Measurements from ENCODE around the gene LRRC28. TPM values are rescaled to one million over a fixed set of nuclear protein-coding genes. Genes with fewer than 3 reads are reported as not detected.
A peak's percentile ranks its signal among the peaks of the same experiment; 100 is the strongest.

Gene LRRC28
- total and polyA plus RNA-seq, 7 experiments from 2014 or later: 15.0 to 25.9 (median 19.9) TPM

- H3K36me3 Mint-ChIP-seq: no peaks in the 10 kb centered on the region
- Histone ChIP-seq H3K27me3 (ENCODE audit: control insufficient read depth in 2 of 2, insufficient read depth in 2 of 2, low read length in 2 of 2) (no peaks in the 10 kb centered on the region), H3K4me3 (ENCODE audit: low read length) (no peak overlapping the region), H3K4me1 (ENCODE audit: control insufficient read depth in 2 of 2, insufficient read depth in 2 of 2, low read length in 2 of 2) (no peaks in the 10 kb centered on the region), H3K27ac (ENCODE audit: low read depth, low read length) (no peak overlapping the region), H3K36me3 (ENCODE audit: control insufficient read depth in 2 of 3, insufficient read depth in 3 of 3, low read length in 3 of 3) (no peaks in the 10 kb centered on the region), H3K9me3 (ENCODE audit: control insufficient read depth in 2 of 3, low read length in 3 of 3) (no peaks in the 10 kb centered on the region)
- ChIA-PET CTCF (no interaction called here), POLR2A (no interaction called here)
- H3K4me1 Mint-ChIP-seq: no peaks in the 10 kb centered on the region
- intact Hi-C loops (cut with micrococcal nuclease): no loop called here
- peaks cover 0 to 12% (median 6%) of the 10 kb centered on the region in 5 donors for H3K27me3 Mint-ChIP-seq
- no peak overlapping the region for H3K4me3 Mint-ChIP-seq
- DNase-seq: no peak
- no peaks in the 10 kb centered on the region for H3K9me3 Mint-ChIP-seq
- no peak for ATAC-seq
- no peak overlapping the region for H3K27ac Mint-ChIP-seq
Observed at GRCh38 chr15:99212406-99212805, 38.9 kb upstream of the LRRC28 start.

DNA sequence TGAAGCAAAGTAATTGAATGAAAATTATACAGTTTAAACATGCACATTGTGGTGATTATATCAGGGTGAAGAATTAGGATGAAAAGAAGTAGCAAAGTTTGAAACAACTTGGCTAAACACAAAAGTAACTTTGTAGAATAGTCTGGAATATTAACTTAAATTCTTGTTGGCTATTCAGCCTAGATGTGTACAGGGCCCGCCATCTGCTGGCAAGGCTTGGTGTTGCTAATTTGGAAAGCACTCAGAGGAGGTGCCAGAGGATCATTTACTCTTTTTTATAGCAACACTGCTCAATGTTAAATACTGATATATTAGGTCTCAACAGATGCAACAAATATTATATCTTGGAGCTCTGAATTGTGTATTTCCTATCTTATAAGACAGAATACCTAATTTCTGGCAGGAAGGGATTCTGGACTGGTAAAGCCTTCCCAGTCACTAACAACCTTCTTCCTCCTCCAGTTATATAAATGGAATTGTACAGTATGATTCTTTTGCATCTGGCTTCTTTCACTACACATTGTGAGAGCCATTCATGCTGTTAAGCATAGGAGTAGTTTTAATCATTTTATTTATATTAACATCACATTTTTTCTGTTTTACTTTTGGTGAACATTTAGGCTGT lies 38.0 kb upstream of the LRRC28 start:
- CTCF ChIA-PET: interaction anchor here (0.8 kb wide), 1 partner anchor 791 kb away, joined by 3 read pairs; no protein-coding TSS in a partner anchor
- H3K36me3 ChIP-seq (ENCODE audit: control insufficient read depth in 2 of 3, insufficient read depth in 3 of 3, low read length in 3 of 3): no peaks in the 10 kb centered on the region
- H3K9me3 ChIP-seq (ENCODE audit: control insufficient read depth in 2 of 3, low read length in 3 of 3): no peaks in the 10 kb centered on the region
- ATAC-seq (peak; percentile 69), DNase-seq (peak in 8 of 9 donors; percentile 11 to 54 (median 36))
- no peaks in the 10 kb centered on the region for H3K4me1 ChIP-seq (ENCODE audit: control insufficient read depth in 2 of 2, insufficient read depth in 2 of 2, low read length in 2 of 2)
- Mint-ChIP-seq H3K27ac (no peak overlapping the region), H3K36me3 (peaks cover 0 to under 1% (median 0%) of the 10 kb centered on the region in 5 donors), H3K27me3 (peaks cover 0 to 19% (median 6%) of the 10 kb centered on the region in 5 donors), H3K4me3 (no peak overlapping the region), H3K4me1 (no peaks in the 10 kb centered on the region), H3K9me3 (no peaks in the 10 kb centered on the region)
- H3K27me3 ChIP-seq (ENCODE audit: control insufficient read depth in 2 of 2, insufficient read depth in 2 of 2, low read length in 2 of 2): no peaks in the 10 kb centered on the region
- H3K4me3 ChIP-seq (ENCODE audit: low read length): no peak overlapping the region
- intact Hi-C loops (cut with micrococcal nuclease): loop anchor here (1.0 kb wide), 4 partner anchors 108 to 491 kb away; partner anchors contain the start of gene SYNM (in 1 of the 2)
- H3K27ac ChIP-seq (ENCODE audit: low read depth, low read length): no peak overlapping the region
- POLR2A ChIA-PET: no interaction called here

GRCh38 chr15:99224372-99225214 lies 26.7 kb upstream of the LRRC28 start:
- H3K4me1 ChIP-seq (ENCODE audit: control insufficient read depth in 2 of 2, insufficient read depth in 2 of 2, low read length in 2 of 2): no peaks in the 10 kb centered on the region
- ATAC-seq: no peak
- ChIA-PET CTCF (interaction anchor here (0.9 kb wide), 1 partner anchor 14 kb away, joined by 3 read pairs; no protein-coding TSS in a partner anchor), POLR2A (no interaction called here)
- H3K9me3 ChIP-seq (ENCODE audit: control insufficient read depth in 2 of 3, low read length in 3 of 3): no peaks in the 10 kb centered on the region
- Mint-ChIP-seq H3K27ac (no peak overlapping the region), H3K4me1 (no peaks in the 10 kb centered on the region), H3K4me3 (no peak overlapping the region), H3K27me3 (peaks cover 0 to 9% (median 4%) of the 10 kb centered on the region in 5 donors), H3K9me3 (no peaks in the 10 kb centered on the region), H3K36me3 (peaks cover 0 to 7% (median 0%) of the 10 kb centered on the region in 5 donors)
- intact Hi-C loops (cut with micrococcal nuclease): no loop called here
- H3K27ac ChIP-seq (ENCODE audit: low read depth, low read length): no peak overlapping the region
- H3K27me3 ChIP-seq (ENCODE audit: control insufficient read depth in 2 of 2, insufficient read depth in 2 of 2, low read length in 2 of 2): no peaks in the 10 kb centered on the region
- no peak for DNase-seq
- no peak overlapping the region for H3K4me3 ChIP-seq (ENCODE audit: low read length)
- no peaks in the 10 kb centered on the region for H3K36me3 ChIP-seq (ENCODE audit: control insufficient read depth in 2 of 3, insufficient read depth in 3 of 3, low read length in 3 of 3)

DNA sequence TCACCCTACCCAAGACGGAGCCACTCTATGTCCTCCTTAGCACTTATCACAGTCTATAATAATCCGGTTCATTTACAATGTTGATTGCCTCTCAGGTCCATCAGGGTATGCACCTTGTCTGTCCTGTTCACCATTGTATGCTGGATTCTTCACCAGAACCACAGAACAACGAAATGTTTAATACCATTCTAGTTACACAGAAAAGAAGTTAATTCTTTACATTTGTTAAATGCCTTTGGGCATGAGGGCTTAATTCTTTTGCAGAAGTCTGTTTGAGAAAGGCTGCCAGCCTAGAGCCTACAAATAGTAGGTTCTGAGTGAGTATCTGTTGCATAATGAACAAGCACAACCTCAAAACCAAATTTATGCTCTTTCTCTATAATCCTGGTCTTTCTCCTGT lies 24.5 kb upstream of the LRRC28 start:
- Histone ChIP-seq H3K27ac (ENCODE audit: low read depth, low read length) (no peak overlapping the region), H3K4me3 (ENCODE audit: low read length) (no peak overlapping the region), H3K27me3 (ENCODE audit: control insufficient read depth in 2 of 2, insufficient read depth in 2 of 2, low read length in 2 of 2) (no peaks in the 10 kb centered on the region), H3K4me1 (ENCODE audit: control insufficient read depth in 2 of 2, insufficient read depth in 2 of 2, low read length in 2 of 2) (no peaks in the 10 kb centered on the region), H3K9me3 (ENCODE audit: control insufficient read depth in 2 of 3, low read length in 3 of 3) (no peaks in the 10 kb centered on the region), H3K36me3 (ENCODE audit: control insufficient read depth in 2 of 3, insufficient read depth in 3 of 3, low read length in 3 of 3) (no peaks in the 10 kb centered on the region)
- ChIA-PET POLR2A (no interaction called here), CTCF (interaction anchor here (0.5 kb wide), 1 partner anchor 66 kb away, joined by 3 read pairs; no protein-coding TSS in a partner anchor)
- ATAC-seq (no peak), DNase-seq (no peak)
- Mint-ChIP-seq H3K4me3 (peak overlapping the region in 1 of 10 donors; percentile 35), H3K27ac (no peak overlapping the region), H3K4me1 (no peaks in the 10 kb centered on the region), H3K27me3 (peaks cover 0 to 9% (median 4%) of the 10 kb centered on the region in 5 donors), H3K36me3 (peaks cover 0 to 5% (median 0%) of the 10 kb centered on the region in 5 donors), H3K9me3 (no peaks in the 10 kb centered on the region)
- intact Hi-C loops (cut with micrococcal nuclease): no loop called here

GRCh38 chr15:99228120-99228770 lies 23.0 kb upstream of the LRRC28 start:
- Mint-ChIP-seq H3K9me3 (peaks cover 0 to 4% (median 0%) of the 10 kb centered on the region in 11 donors), H3K27me3 (peaks cover 0 to 13% (median 4%) of the 10 kb centered on the region in 5 donors), H3K36me3 (peaks cover 0 to 4% (median 1%) of the 10 kb centered on the region in 5 donors), H3K27ac (no peak overlapping the region), H3K4me1 (no peaks in the 10 kb centered on the region), H3K4me3 (no peak overlapping the region)
- H3K9me3 ChIP-seq (ENCODE audit: control insufficient read depth in 2 of 3, low read length in 3 of 3): no peaks in the 10 kb centered on the region
- POLR2A ChIA-PET: no interaction called here
- H3K27me3 ChIP-seq (ENCODE audit: control insufficient read depth in 2 of 2, insufficient read depth in 2 of 2, low read length in 2 of 2): no peaks in the 10 kb centered on the region
- DNase-seq (no peak), ATAC-seq (no peak)
- H3K4me1 ChIP-seq (ENCODE audit: control insufficient read depth in 2 of 2, insufficient read depth in 2 of 2, low read length in 2 of 2): no peaks in the 10 kb centered on the region
- no peak overlapping the region for H3K4me3 ChIP-seq (ENCODE audit: low read length)
- H3K27ac ChIP-seq (ENCODE audit: low read depth, low read length): no peak overlapping the region
- H3K36me3 ChIP-seq (ENCODE audit: control insufficient read depth in 2 of 3, insufficient read depth in 3 of 3, low read length in 3 of 3): no peaks in the 10 kb centered on the region
- intact Hi-C loops (cut with micrococcal nuclease): no loop called here
- CTCF ChIA-PET: no interaction called here

GRCh38 chr15:99230867-99231266 lies 20.4 kb upstream of the LRRC28 start:
- H3K4me3 Mint-ChIP-seq: no peak overlapping the region
- H3K4me1 Mint-ChIP-seq: peaks cover 0 to under 1% (median 0%) of the 10 kb centered on the region in 7 donors
- peaks cover 0 to 4% (median 0%) of the 10 kb centered on the region in 11 donors for H3K9me3 Mint-ChIP-seq
- no peak overlapping the region for H3K27ac Mint-ChIP-seq
- peaks cover 0 to 4% (median 1%) of the 10 kb centered on the region in 5 donors for H3K36me3 Mint-ChIP-seq
- ChIA-PET POLR2A (no interaction called here), CTCF (no interaction called here)
- Histone ChIP-seq H3K27me3 (ENCODE audit: control insufficient read depth in 2 of 2, insufficient read depth in 2 of 2, low read length in 2 of 2) (no peaks in the 10 kb centered on the region), H3K4me3 (ENCODE audit: low read length) (no peak overlapping the region), H3K4me1 (ENCODE audit: control insufficient read depth in 2 of 2, insufficient read depth in 2 of 2, low read length in 2 of 2) (no peaks in the 10 kb centered on the region), H3K27ac (ENCODE audit: low read depth, low read length) (no peak overlapping the region), H3K9me3 (ENCODE audit: control insufficient read depth in 2 of 3, low read length in 3 of 3) (no peaks in the 10 kb centered on the region), H3K36me3 (ENCODE audit: control insufficient read depth in 2 of 3, insufficient read depth in 3 of 3, low read length in 3 of 3) (no peaks in the 10 kb centered on the region)
- DNase-seq (no peak), ATAC-seq (no peak)
- intact Hi-C loops (cut with micrococcal nuclease): no loop called here
- peaks cover 0 to 13% (median 7%) of the 10 kb centered on the region in 5 donors for H3K27me3 Mint-ChIP-seq
